Osteoblast (primary cell): ENCODE results near the gene PTPRD. TPM values are rescaled to one million over a fixed set of nuclear protein-coding genes. Genes with fewer than 3 reads are reported as not detected.

Experiments
- DNase-seq: peaks from one replicate; pipeline ENCODE4 v3.0.0; 2011; ENCODE audit warnings: low spot score, mixed read lengths; ENCODE audit not compliant: insufficient read length; ENCODE audit errors: missing footprints
- H2AFZ ChIP-seq: 2 replicates; pipeline ENCODE4 v1.6.0; 2011; ENCODE audit warnings: mild to moderate bottlenecking, low read length
- H3K27ac ChIP-seq: 2 replicates; pipeline ENCODE4 v1.5.1; 2011; ENCODE audit warnings: mild to moderate bottlenecking, low read depth, low read length, moderate library complexity
- H3K27me3 ChIP-seq: 2 replicates; pipeline ENCODE4 v1.6.0; 2012; ENCODE audit warnings: mild to moderate bottlenecking, control low read depth, inconsistent platforms, low read length, moderate library complexity; ENCODE audit not compliant: insufficient read depth
- H3K36me3 ChIP-seq: 2 replicates; pipeline ENCODE4 v1.5.1; 2011; ENCODE audit warnings: mild to moderate bottlenecking, low read length, control low read depth, moderate library complexity; ENCODE audit not compliant: insufficient read depth
- H3K4me1 ChIP-seq: 2 replicates; pipeline ENCODE4 v1.5.1; 2011; ENCODE audit warnings: mild to moderate bottlenecking, low read length, control low read depth, moderate library complexity; ENCODE audit not compliant: insufficient read depth
- H3K4me2 ChIP-seq: 2 replicates; pipeline ENCODE4 v1.6.0; 2011; ENCODE audit warnings: mild to moderate bottlenecking, low read length; ENCODE audit not compliant: insufficient read depth
- H3K4me3 ChIP-seq: fragments of 200-600 bp; sonication (generic); 3 replicates; pipeline ENCODE4 v1.5.1; 2012; ENCODE audit warnings: mild to moderate bottlenecking, low read length, inconsistent platforms; ENCODE audit not compliant: insufficient read depth
- H3K79me2 ChIP-seq: 2 replicates; pipeline ENCODE4 v1.6.0; 2012; ENCODE audit warnings: mild to moderate bottlenecking, low read length, control low read depth, inconsistent platforms; ENCODE audit not compliant: insufficient read depth
- H3K9me3 ChIP-seq: 2 replicates; pipeline ENCODE4 v1.5.1; 2011; ENCODE audit warnings: low read depth, low read length, control low read depth
- H4K20me1 ChIP-seq: 2 replicates; pipeline ENCODE4 v1.6.0; 2012; ENCODE audit warnings: mild to moderate bottlenecking, low read length, control low read depth; ENCODE audit not compliant: insufficient read depth
- CTCF ChIP-seq: IDR thresholded peaks from 2 replicates; pipeline ENCODE4 v1.5.1; 2011; ENCODE audit warnings: mild to moderate bottlenecking, low read depth, low read length, moderate library complexity; ENCODE audit errors: extremely low read depth
- total RNA-seq: library from RNA; depleted of rRNA; stranded (reverse); fragments of >200 nt; gene quantifications from 2 replicates; pipeline ENCODE4 v1.2.3, GENCODE V29; 2012

PTPRD gene
- total RNA-seq, 1 donor, result 23.9 TPM

- Histone ChIP-seq H3K36me3 (no peaks in the 10 kb centered on the region), H3K79me2 (no peaks in the 10 kb centered on the region), H4K20me1 (no peaks in the 10 kb centered on the region), H3K27me3 (no peaks in the 10 kb centered on the region), H3K9me3 (no peaks in the 10 kb centered on the region), H3K4me3 (no peak overlapping the region), H2AFZ (no peak overlapping the region), H3K4me2 (no peak overlapping the region), H3K27ac (no peak overlapping the region), H3K4me1 (no peaks in the 10 kb centered on the region)
- TF ChIP-seq CTCF, result no peak
- no peak for DNase-seq
Observed at GRCh38 chr9:8491563-8491962, 2121.2 kb downstream of the PTPRD start.

GRCh38 chr9:8489835-8490234 lies 2123.0 kb downstream of the PTPRD start:
- H3K27ac ChIP-seq, result no peak overlapping the region
- DNase-seq, result no peak
- H3K27me3 ChIP-seq, result no peaks in the 10 kb centered on the region
- H3K4me1 ChIP-seq, result no peaks in the 10 kb centered on the region
- no peaks in the 10 kb centered on the region for H3K79me2 ChIP-seq
- H3K4me2 ChIP-seq, result no peak overlapping the region
- H4K20me1 ChIP-seq, result no peaks in the 10 kb centered on the region
- TF ChIP-seq CTCF, result no peak
- H3K9me3 ChIP-seq, result no peaks in the 10 kb centered on the region
- H2AFZ ChIP-seq, result no peak overlapping the region
- no peak overlapping the region for H3K4me3 ChIP-seq
- no peaks in the 10 kb centered on the region for H3K36me3 ChIP-seq

GRCh38 chr9:8486095-8486494 lies 2126.7 kb downstream of the PTPRD start:
- Histone ChIP-seq H2AFZ (no peak overlapping the region), H3K36me3 (no peaks in the 10 kb centered on the region), H3K4me2 (no peak overlapping the region), H3K4me1 (no peaks in the 10 kb centered on the region), H3K27ac (no peak overlapping the region), H3K9me3 (no peaks in the 10 kb centered on the region), H3K27me3 (no peaks in the 10 kb centered on the region), H3K4me3 (no peak overlapping the region), H4K20me1 (no peaks in the 10 kb centered on the region), H3K79me2 (no peaks in the 10 kb centered on the region)
- peak; percentile 56 for TF ChIP-seq CTCF
- DNase-seq, result no peak

GRCh38 chr9:8484597-8485191 lies 2128.1 kb downstream of the PTPRD start:
- Histone ChIP-seq H3K79me2 (no peaks in the 10 kb centered on the region), H3K4me1 (no peaks in the 10 kb centered on the region), H3K36me3 (no peaks in the 10 kb centered on the region), H4K20me1 (no peaks in the 10 kb centered on the region), H2AFZ (no peak overlapping the region), H3K27me3 (no peaks in the 10 kb centered on the region), H3K4me2 (no peak overlapping the region), H3K4me3 (no peak overlapping the region), H3K27ac (no peak overlapping the region), H3K9me3 (no peaks in the 10 kb centered on the region)
- TF ChIP-seq CTCF, result no peak
- no peak for DNase-seq
